Measurements from ENCODE around the gene DIS3L2.
"Not testable (repeated sequence)": the region's sequence is repeated elsewhere in the genome, so short reads cannot be mapped to it uniquely, and the experiment has no call there.

DIS3L2 gene

DNA sequence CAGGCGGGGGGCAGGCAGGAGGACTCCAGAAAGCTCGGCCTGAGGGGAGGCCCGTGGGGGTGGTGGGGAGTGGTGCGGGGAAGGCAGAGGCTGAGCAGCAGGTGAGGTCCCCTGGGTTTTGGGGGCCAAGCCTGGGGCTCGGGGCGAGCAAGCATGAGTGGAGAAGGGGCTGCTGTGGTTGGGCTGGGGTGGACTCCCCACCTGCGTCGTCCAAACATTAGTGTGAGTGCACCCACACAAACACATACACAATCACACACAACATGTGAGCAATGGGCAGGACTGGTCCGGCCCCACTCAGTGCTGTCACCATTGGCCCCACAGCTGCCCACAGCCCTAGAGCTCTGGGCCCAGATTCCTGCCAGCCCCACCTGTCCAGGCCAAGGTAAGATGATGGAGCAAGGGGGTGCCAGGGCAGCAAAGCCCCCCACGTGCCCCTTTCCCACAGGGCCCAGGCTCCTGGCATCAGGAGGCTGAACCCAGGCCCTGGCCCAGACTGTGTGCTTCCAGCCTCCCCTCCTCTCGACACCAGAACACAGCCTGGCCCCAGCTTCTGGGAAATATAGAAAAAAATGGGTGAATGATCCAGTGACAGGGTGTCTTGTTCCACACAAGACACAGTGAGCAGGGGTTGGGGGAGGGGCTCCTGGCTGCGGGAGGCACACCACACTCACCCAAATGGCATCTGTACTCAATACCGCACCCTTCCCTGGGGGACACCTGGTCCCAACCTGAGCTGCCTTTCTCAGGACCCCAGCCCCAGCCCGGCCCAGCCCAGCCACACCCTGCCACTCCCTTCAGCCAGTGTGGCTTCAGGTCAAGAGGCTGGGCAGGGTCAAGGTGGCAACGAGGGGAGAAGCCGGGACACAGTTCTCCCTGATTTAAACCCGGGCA, 416.6 kb downstream of the DIS3L2 start:
- DNase-seq, result no peak

DNA sequence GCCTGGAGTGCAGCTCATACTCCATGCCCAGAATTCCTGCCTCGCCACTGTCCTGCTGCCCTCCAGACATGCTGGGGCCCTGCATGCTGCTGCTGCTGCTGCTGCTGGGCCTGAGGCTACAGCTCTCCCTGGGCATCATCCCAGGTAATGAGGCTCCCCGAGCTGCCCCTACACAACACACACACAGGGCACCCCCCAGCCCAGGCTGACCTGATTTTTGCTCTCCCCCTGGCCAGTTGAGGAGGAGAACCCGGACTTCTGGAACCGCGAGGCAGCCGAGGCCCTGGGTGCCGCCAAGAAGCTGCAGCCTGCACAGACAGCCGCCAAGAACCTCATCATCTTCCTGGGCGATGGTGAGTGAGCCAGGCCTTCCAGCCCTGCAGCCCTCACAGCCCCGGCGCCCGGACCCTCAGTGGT, 417.2 kb downstream of the DIS3L2 start, which contains the start of gene ALPP:
TSS of gene ALPP (plus strand) at position 17 of the 417 bp plus-strand sequence. CDS start at position 69, 52 bp downstream.
- DNase-seq, result not testable (repeated sequence)

- not testable (repeated sequence) for DNase-seq
Observed at GRCh38 chr2:232379610-232380590, 418.4 kb downstream of the DIS3L2 start.

DNA sequence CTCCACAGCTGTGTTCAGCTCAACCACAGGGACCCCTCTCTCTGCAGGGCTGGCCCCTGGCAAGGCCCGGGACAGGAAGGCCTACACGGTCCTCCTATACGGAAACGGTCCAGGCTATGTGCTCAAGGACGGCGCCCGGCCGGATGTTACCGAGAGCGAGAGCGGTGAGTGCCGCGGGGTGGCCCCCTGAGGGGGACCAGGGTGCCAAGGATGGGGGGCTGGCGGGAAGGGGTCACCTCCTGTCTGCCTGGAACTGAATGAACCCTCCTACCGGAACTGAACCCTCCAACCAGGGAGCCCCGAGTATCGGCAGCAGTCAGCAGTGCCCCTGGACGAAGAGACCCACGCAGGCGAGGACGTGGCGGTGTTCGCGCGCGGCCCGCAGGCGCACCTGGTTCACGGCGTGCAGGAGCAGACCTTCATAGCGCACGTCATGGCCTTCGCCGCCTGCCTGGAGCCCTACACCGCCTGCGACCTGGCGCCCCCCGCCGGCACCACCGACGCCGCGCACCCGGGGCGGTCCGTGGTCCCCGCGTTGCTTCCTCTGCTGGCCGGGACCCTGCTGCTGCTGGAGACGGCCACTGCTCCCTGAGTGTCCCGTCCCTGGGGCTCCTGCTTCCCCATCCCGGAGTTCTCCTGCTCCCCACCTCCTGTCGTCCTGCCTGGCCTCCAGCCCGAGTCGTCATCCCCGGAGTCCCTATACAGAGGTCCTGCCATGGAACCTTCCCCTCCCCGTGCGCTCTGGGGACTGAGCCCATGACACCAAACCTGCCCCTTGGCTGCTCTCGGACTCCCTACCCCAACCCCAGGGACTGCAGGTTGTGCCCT, 419.9 kb downstream of the DIS3L2 start:
- not testable (repeated sequence) for DNase-seq

DNA sequence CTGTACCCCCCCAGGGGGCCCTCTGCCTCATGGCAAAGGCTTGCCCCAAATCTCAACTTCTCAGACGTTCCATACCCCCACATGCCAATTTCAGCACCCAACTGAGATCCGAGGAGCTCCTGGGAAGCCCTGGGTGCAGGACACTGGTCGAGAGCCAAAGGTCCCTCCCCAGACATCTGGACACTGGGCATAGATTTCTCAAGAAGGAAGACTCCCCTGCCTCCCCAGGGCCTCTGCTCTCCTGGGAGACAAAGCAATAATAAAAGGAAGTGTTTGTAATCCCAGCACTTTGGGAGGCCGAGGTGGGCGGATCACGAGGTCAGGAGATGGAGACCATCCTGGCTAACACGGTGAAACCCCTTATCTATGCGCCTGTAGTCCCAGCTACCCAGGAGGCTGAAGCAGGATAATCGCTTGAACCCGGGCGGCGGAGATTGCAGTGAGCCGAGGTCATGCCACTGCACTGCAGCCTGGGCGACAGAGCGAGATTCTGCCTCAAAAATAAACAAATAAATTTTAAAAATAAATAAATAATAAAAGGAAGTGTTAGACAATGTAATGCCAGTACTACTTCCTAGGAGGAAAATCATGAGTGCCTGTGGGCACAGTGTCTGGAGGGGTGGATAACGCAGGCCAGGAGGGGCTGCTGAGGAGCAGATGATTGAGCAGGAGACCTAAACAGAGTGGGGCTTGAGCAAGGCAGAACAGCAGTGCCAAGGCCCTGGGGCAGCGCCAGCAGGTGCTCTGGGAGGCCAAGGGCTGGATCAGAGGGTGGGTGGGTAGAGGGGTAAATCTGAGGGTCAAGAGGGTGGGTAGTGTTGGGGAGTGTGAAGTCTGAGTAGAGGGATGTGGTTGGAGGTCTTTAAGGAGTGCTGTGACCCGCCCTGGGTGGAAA, 421.1 kb downstream of the DIS3L2 start:
- no peak for DNase-seq

DNA sequence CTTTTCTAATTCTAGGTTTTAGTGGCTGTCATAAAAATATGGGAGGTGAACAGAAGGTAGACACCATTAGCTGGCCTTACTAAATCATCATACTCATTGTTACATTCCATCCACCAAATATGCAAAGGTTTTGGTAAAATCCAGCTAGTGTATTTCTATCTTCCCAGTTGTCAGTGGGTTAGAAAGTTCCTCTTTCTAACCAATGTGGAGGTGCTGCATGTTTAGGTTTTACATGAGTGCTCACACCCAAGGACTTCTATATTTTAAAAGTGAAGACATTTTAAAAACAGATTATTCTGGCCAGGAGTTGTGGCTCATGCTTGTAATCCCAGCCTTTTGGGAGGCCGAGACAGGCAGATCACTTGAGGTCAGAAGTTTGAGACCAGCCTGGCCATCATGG, 423.0 kb downstream of the DIS3L2 start:
- no peak for DNase-seq

DNA sequence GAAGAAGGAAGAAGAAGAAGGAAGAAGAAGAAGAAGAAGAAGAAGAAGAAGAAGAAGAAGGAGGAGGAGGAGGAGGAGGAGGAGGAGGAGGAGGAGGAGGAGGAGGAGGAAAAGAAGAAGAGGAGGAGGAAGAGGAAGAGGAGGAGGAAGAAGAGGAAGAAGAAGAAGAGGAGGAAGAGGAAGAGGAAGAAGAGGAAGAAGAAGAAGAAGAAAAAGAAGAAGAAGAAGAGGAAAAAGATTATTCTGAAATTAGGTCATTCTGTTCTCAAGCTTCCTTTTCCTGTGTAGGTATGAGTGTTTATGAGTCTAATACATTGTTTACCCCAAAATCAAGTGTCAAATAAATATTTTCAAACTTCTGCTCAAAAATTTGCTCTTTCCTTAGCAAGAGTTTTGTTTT, 423.5 kb downstream of the DIS3L2 start:
- DNase-seq, result not testable (repeated sequence)

DNA sequence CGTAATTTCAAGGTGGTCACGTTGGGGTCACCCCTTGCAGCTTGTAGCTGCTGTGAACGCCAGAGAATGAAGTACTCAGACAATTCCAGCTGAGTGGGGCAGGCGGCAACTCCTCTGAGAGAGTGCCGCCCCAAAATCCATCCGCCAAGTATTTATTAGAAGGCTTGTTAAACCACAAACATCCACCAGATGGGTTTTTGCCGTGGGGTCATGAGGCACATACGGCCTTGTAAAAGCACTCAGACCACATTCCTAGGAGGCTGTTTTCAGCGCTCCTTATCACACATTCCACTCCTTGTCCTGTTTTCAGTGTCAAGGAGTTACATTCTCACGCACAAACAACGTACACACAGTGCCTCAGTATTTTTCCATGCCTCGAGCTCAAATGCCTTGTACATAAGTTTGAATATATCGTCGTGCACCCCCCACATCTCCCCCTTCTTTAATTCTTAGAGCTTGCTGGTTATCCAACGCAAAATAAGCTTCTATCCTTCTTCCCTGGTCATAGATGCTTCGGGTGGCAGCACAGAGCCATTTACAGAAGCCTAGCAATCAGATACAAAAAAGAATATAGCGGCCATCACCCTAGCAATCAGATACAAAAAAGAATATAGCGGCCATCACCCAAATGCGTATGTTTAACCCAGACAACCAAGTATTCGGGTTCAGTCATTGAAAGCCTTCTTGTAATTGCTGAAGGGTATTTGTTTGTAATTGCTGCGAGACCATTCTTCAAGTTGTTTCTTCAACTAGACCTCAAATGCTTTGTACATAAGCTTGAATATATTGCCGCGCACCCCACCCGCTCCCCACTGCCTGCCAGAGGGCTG, 424.4 kb downstream of the DIS3L2 start:
- DNase-seq, result no peak

- DNase-seq, result no peak
Observed at GRCh38 chr2:232386490-232386739, 424.9 kb downstream of the DIS3L2 start.
